Fibroblast of skin of back (primary cell): Measurements from ENCODE around the gene ZFYVE28. TPM values are rescaled to one million over a fixed set of nuclear protein-coding genes. Genes with fewer than 3 reads are reported as not detected.
"Not testable (repeated sequence)": the region's sequence is repeated elsewhere in the genome, so short reads cannot be mapped to it uniquely, and the experiment has no call there.

Experiments
- DNase-seq: peaks from one replicate; pipeline ENCODE4 v3.0.0-alpha.2; 2013
- polyA plus RNA-seq, 2 experiments: library from polyadenylated mRNA; unstranded; fragments of 120-200 nt; gene quantifications; one replicate each; pipeline ENCODE4 v1.2.1, GENCODE V29; 2013; ENCODE audit not compliant: insufficient read length in 2 of 2

ZFYVE28 gene
- 1.5 TPM for polyA plus RNA-seq (2013, experiment 1 of 2; ENCODE audit: insufficient read length)
- 2.7 TPM for polyA plus RNA-seq (2013, experiment 2 of 2; ENCODE audit: insufficient read length)

GRCh38 chr4:2417765-2418649 is at the start of gene ZFYVE28:
Gene ZFYVE28 (minus strand): TSS chr4:2418645. CDS start chr4:2418323, 322 bp downstream.
- no peak for DNase-seq

GRCh38 chr4:2465544-2465943 is 47.1 kb upstream of the ZFYVE28 start:
- not testable (repeated sequence) for DNase-seq

GRCh38 chr4:2465032-2465431 is 46.6 kb upstream of the ZFYVE28 start:
- no peak for DNase-seq

GRCh38 chr4:2462992-2463762 is 44.7 kb upstream of the ZFYVE28 start:
- no peak for DNase-seq

GRCh38 chr4:2462218-2462991 is 44.0 kb upstream of the ZFYVE28 start:
- peak; percentile 74 for DNase-seq

- DNase-seq: no peak
Observed at GRCh38 chr4:2461246-2461960, 43.0 kb upstream of the ZFYVE28 start.

- DNase-seq: no peak
Observed at GRCh38 chr4:2459589-2460349, 41.3 kb upstream of the ZFYVE28 start.

GRCh38 chr4:2458546-2459491 is 40.4 kb upstream of the ZFYVE28 start:
- no peak for DNase-seq

- DNase-seq: no peak
Observed at GRCh38 chr4:2457481-2458295, 39.2 kb upstream of the ZFYVE28 start.

GRCh38 chr4:2451821-2452785 is 33.7 kb upstream of the ZFYVE28 start:
- no peak for DNase-seq

GRCh38 chr4:2451036-2451520 is 32.6 kb upstream of the ZFYVE28 start:
- DNase-seq: no peak

GRCh38 chr4:2450394-2451035 is 32.1 kb upstream of the ZFYVE28 start:
- no peak for DNase-seq

- no peak for DNase-seq
Observed at GRCh38 chr4:2449511-2450392, 31.3 kb upstream of the ZFYVE28 start.

- no peak for DNase-seq
Observed at GRCh38 chr4:2449051-2449450, 30.6 kb upstream of the ZFYVE28 start.

GRCh38 chr4:2448589-2448988 is 30.1 kb upstream of the ZFYVE28 start:
- no peak for DNase-seq
